Activated CD4-positive, alpha-beta memory T cell treated with anti-CD3 and anti-CD28 coated beads, Interleukin-2, amount 10 ng/mL, durations not matched to agents 7 days and 5 days (primary cell): ENCODE data around the gene JADE2. TPM values are rescaled to one million over a fixed set of nuclear protein-coding genes. Genes with fewer than 3 reads are reported as not detected.

Experiments used
- CTCF ChIA-PET: fragments of 350-600 bp; sonication (Branson Sonifier 250); formaldehyde crosslinking; loops from one replicate; lab custom pipeline; 2021; ENCODE audit warnings: antibody characterized with exemption, inconsistent platforms; lab: Charles Lee
- POLR2A ChIA-PET: fragments of 350-600 bp; sonication (Branson Sonifier 250); formaldehyde crosslinking; loops from one replicate; lab custom pipeline; 2021; ENCODE audit warnings: antibody characterized with exemption; lab: Charles Lee
- DNase-seq: peaks from one replicate; pipeline ENCODE4 v3.0.0-alpha.2; 2020
- H3K27ac Mint-ChIP-seq: one replicate; pipeline ENCODE4 v1.8.0; 2021; ENCODE audit warnings: mild to moderate bottlenecking, mixed read lengths
- H3K27me3 Mint-ChIP-seq: one replicate; pipeline ENCODE4 v1.8.0; 2021; ENCODE audit warnings: mixed read lengths
- H3K36me3 Mint-ChIP-seq: one replicate; pipeline ENCODE4 v1.8.0; 2021; ENCODE audit warnings: low read depth, mixed read lengths
- H3K4me1 Mint-ChIP-seq: one replicate; pipeline ENCODE4 v1.8.0; 2021; ENCODE audit warnings: mixed read lengths
- H3K4me3 Mint-ChIP-seq: one replicate; pipeline ENCODE4 v1.8.0; 2021; ENCODE audit warnings: mild to moderate bottlenecking, mixed read lengths
- H3K9me3 Mint-ChIP-seq: one replicate; pipeline ENCODE4 v1.8.0; 2021; ENCODE audit warnings: mixed read lengths
- total RNA-seq, 2 experiments: library from RNA; stranded (reverse); gene quantifications; one replicate each; pipeline ENCODE4 v1.2.3, GENCODE V29; 2021

Gene JADE2
- total RNA-seq, 2 experiments from 2014 or later = 72.7 to 73.5 TPM

- no peak overlapping the region for H3K4me3 Mint-ChIP-seq
- DNase-seq = no peak
- no peak overlapping the region for H3K27ac Mint-ChIP-seq
- H3K36me3 Mint-ChIP-seq = no peaks in the 10 kb centered on the region
- peaks cover 39% of the 10 kb centered on the region for H3K4me1 Mint-ChIP-seq
- POLR2A ChIA-PET = interaction anchor here (1.0 to 10.2 kb wide), 6 partner anchors 10 to 324 kb away, joined by 3 to 82 read pairs (median 4); partner anchors contain the start of genes CDKN2AIPNL, JADE2, SKP1 and UBE2B
- CTCF ChIA-PET = interaction anchor here (0.6 to 1.6 kb wide), 3 partner anchors 24 to 902 kb away, joined by 3 to 5 read pairs (median 4); partner anchors contain the start of gene JADE2
- no peaks in the 10 kb centered on the region for H3K27me3 Mint-ChIP-seq
- H3K9me3 Mint-ChIP-seq = no peaks in the 10 kb centered on the region
Measured at GRCh38 chr5:134500699-134501430, 24.6 kb upstream of the JADE2 start.

GRCh38 chr5:134502259-134502658 is 23.2 kb upstream of the JADE2 start:
- ChIA-PET POLR2A (interaction anchor here (0.8 to 10.2 kb wide), 10 partner anchors 11 to 325 kb away, joined by 3 to 82 read pairs (median 6); partner anchors contain the start of genes CDKN2AIPNL, JADE2, PPP2CA and SKP1), CTCF (interaction anchor here (1.8 kb wide), 1 partner anchor 21 kb away, joined by 6 read pairs; no protein-coding TSS in a partner anchor)
- DNase-seq = no peak
- Mint-ChIP-seq H3K27me3 (no peaks in the 10 kb centered on the region), H3K9me3 (no peaks in the 10 kb centered on the region), H3K36me3 (no peaks in the 10 kb centered on the region), H3K4me1 (peaks cover 46% of the 10 kb centered on the region), H3K27ac (peak overlapping the region; percentile 96), H3K4me3 (no peak overlapping the region)

GRCh38 chr5:134503088-134503936 is 22.2 kb upstream of the JADE2 start:
- DNase-seq = peak; percentile 85
- Mint-ChIP-seq H3K4me3 (peak overlapping the region; percentile 43), H3K27me3 (no peaks in the 10 kb centered on the region), H3K9me3 (no peaks in the 10 kb centered on the region), H3K36me3 (no peaks in the 10 kb centered on the region), H3K4me1 (peaks cover 50% of the 10 kb centered on the region), H3K27ac (peak overlapping the region; percentile 96)
- CTCF ChIA-PET = interaction anchor here (0.8 to 1.8 kb wide), 3 partner anchors 20 to 84 kb away, joined by 3 to 6 read pairs (median 5); no protein-coding TSS in a partner anchor
- POLR2A ChIA-PET = interaction anchor here (0.8 to 10.2 kb wide), 13 partner anchors 9 to 327 kb away, joined by 3 to 82 read pairs (median 6); partner anchors contain the start of genes CAMLG, CDKN2AIPNL, JADE2 and SKP1

GRCh38 chr5:134503937-134504437 is 21.5 kb upstream of the JADE2 start:
- no peak for DNase-seq
- peaks cover 50% of the 10 kb centered on the region for H3K4me1 Mint-ChIP-seq

GRCh38 chr5:134504629-134505300 is 20.7 kb upstream of the JADE2 start:
- DNase-seq = no peak
- H3K4me1 Mint-ChIP-seq = peaks cover 50% of the 10 kb centered on the region
- no peaks in the 10 kb centered on the region for H3K36me3 Mint-ChIP-seq
- POLR2A ChIA-PET = interaction anchor here (3.1 to 10.2 kb wide), 2 partner anchors 21 to 93 kb away, joined by 17 to 82 read pairs; partner anchors contain the start of genes CDKN2AIPNL and JADE2
- no peaks in the 10 kb centered on the region for H3K9me3 Mint-ChIP-seq
- H3K27ac Mint-ChIP-seq = peak overlapping the region; percentile 96
- H3K4me3 Mint-ChIP-seq = no peak overlapping the region
- CTCF ChIA-PET = no interaction called here
- no peaks in the 10 kb centered on the region for H3K27me3 Mint-ChIP-seq

More at GRCh38 chr5:134503937-134504437, 21.5 kb upstream of the JADE2 start:
- Mint-ChIP-seq H3K36me3 (no peaks in the 10 kb centered on the region), H3K4me3 (peak overlapping the region; percentile 43), H3K9me3 (no peaks in the 10 kb centered on the region), H3K27me3 (no peaks in the 10 kb centered on the region), H3K27ac (peak overlapping the region; percentile 96)
- POLR2A ChIA-PET = interaction anchor here (0.8 to 10.2 kb wide), 13 partner anchors 10 to 328 kb away, joined by 3 to 82 read pairs (median 6); partner anchors contain the start of genes CAMLG, CDKN2AIPNL, JADE2 and SKP1
- CTCF ChIA-PET = interaction anchor here (1.1 to 1.8 kb wide), 2 partner anchors 20 to 21 kb away, joined by 3 to 6 read pairs; no protein-coding TSS in a partner anchor

GRCh38 chr5:134506054-134507039 is 19.1 kb upstream of the JADE2 start:
- ChIA-PET CTCF (no interaction called here), POLR2A (interaction anchor here (1.6 to 10.2 kb wide), 2 partner anchors 14 to 19 kb away, joined by 4 to 82 read pairs; partner anchors contain the start of gene JADE2)
- Mint-ChIP-seq H3K36me3 (no peaks in the 10 kb centered on the region), H3K4me3 (no peak overlapping the region), H3K4me1 (peaks cover 58% of the 10 kb centered on the region), H3K27ac (no peak overlapping the region), H3K27me3 (no peaks in the 10 kb centered on the region), H3K9me3 (no peaks in the 10 kb centered on the region)
- DNase-seq = no peak

GRCh38 chr5:134507452-134507851 is 18.0 kb upstream of the JADE2 start:
- Mint-ChIP-seq H3K27me3 (no peaks in the 10 kb centered on the region), H3K36me3 (no peaks in the 10 kb centered on the region), H3K4me3 (no peak overlapping the region), H3K4me1 (peaks cover 47% of the 10 kb centered on the region), H3K9me3 (no peaks in the 10 kb centered on the region), H3K27ac (no peak overlapping the region)
- DNase-seq = no peak
- POLR2A ChIA-PET = interaction anchor here (1.6 to 10.2 kb wide), 2 partner anchors 13 to 18 kb away, joined by 4 to 82 read pairs; partner anchors contain the start of gene JADE2
- CTCF ChIA-PET = interaction anchor here (0.8 kb wide), 1 partner anchor 16 kb away, joined by 3 read pairs; no protein-coding TSS in a partner anchor

GRCh38 chr5:134508521-134509195 is 16.8 kb upstream of the JADE2 start:
- Mint-ChIP-seq H3K27ac (no peak overlapping the region), H3K27me3 (no peaks in the 10 kb centered on the region), H3K4me3 (no peak overlapping the region), H3K36me3 (no peaks in the 10 kb centered on the region), H3K4me1 (peaks cover 37% of the 10 kb centered on the region), H3K9me3 (no peaks in the 10 kb centered on the region)
- DNase-seq = no peak
- POLR2A ChIA-PET = interaction anchor here (0.7 to 10.2 kb wide), 2 partner anchors 17 to 46 kb away, joined by 3 to 82 read pairs; partner anchors contain the start of gene JADE2
- CTCF ChIA-PET = interaction anchor here (0.6 kb wide), 1 partner anchor 161 kb away, joined by 6 read pairs; no protein-coding TSS in a partner anchor

- POLR2A ChIA-PET = interaction anchor here (10.2 kb wide), 1 partner anchor 16 kb away, joined by 82 read pairs; the partner anchor contains the start of gene JADE2
- CTCF ChIA-PET = no interaction called here
- H3K4me1 Mint-ChIP-seq = peaks cover 29% of the 10 kb centered on the region
- no peak overlapping the region for H3K27ac Mint-ChIP-seq
- H3K9me3 Mint-ChIP-seq = no peaks in the 10 kb centered on the region
- H3K36me3 Mint-ChIP-seq = no peaks in the 10 kb centered on the region
- no peak for DNase-seq
- no peaks in the 10 kb centered on the region for H3K27me3 Mint-ChIP-seq
- no peak overlapping the region for H3K4me3 Mint-ChIP-seq
Measured at GRCh38 chr5:134509308-134510040, 16.0 kb upstream of the JADE2 start.
